ENCODE results near the gene MRPL34. TPM values are rescaled to one million over a fixed set of nuclear protein-coding genes. Genes with fewer than 3 reads are reported as not detected.
A peak's percentile ranks its signal among the peaks of the same experiment; 100 is the strongest.

Gene MRPL34
- total and polyA plus RNA-seq, 9 of the 15 experiments (the other 6 are each of a cell fraction or from before 2014, with no cell fraction given), result 11.5 to 256 (median 72.5) TPM

DNA sequence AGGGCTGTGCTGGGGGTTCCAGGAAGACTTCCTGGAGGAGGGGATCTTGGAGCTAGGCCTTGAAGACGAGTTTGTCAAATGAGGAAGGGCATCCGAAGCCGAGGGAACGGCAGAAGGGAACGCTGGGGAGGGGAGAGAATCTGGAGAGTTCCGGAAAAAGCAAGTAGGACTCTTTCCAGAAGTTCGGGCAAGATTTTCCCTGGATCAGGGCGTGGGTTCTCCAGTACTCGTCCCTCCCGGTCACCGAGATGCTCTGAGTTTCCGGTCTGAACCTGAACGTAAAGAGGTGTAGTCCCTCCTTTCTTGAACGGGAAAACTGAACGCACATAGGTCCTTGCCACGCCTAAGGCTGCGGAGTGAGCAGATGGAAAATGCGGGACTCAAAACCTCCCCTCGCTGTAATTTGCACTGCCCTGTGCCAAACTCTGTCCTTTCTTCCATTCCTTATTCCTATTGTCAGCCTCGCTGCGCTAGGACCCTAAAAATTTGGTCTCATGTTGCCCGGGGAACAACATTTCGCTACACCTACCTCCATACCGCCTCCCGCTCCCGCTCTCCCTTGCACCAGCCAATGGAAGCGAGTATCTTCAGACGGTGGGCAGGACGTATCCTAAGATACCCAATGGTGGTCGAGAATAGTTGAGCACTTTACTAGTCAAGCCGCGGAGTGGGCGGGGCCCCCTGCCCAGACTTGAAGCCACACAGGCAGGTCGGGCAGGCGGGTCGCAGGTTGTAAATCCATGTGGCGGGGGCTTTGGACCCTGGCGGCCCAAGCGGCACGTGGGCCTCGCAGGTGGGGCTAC is 31.4 kb downstream of the MRPL34 start, which contains the start of gene GTPBP3 (continued):
- TF ChIP-seq ZNF3 (CRISPR knock-in tag; IDR thresholded peaks at IDR 0.05) (no peak), ZNF830 (CRISPR knock-in tag; IDR thresholded peaks at IDR 0.05) (peak; percentile 70; the same call in 1 of the 2 replicates), RAD21 (CRISPR knock-in tag; conservative IDR thresholded peaks at IDR 0.05 in 1 of 2, IDR thresholded peaks at IDR 0.05 in 1 of 2) (no peak), ZBTB7A (IDR thresholded peaks at IDR 0.05; ENCODE audit: borderline replicate concordance, control insufficient read depth, low read depth, low read length) (peak; percentile 95), RNF2 (IDR thresholded peaks at IDR 0.05) (peak; percentile 86), ZNF146 (CRISPR knock-in tag; IDR thresholded peaks at IDR 0.05; ENCODE audit: unreplicated experiment) (no peak), NFIC (IDR thresholded peaks at IDR 0.05) (peak; percentile 59; the same call in 1 of the 2 replicates), TCF7L2 (IDR thresholded peaks at IDR 0.05; ENCODE audit: low read depth, low read length) (0 out of 2 replicates have a peak, but pooled peaks have one; percentile 30), PHB (CRISPR knock-in tag; IDR thresholded peaks at IDR 0.05) (no peak), CHD2 (IDR thresholded peaks at IDR 0.05; ENCODE audit: low read depth, low read length) (peak; percentile 79), MCM2 (IDR thresholded peaks at IDR 0.05; ENCODE audit: low read depth) (no peak), ZNF316 (IDR thresholded peaks at IDR 0.05) (0 out of 2 replicates have a peak, but pooled peaks have one; percentile 1), ZNF766 (CRISPR knock-in tag; conservative IDR thresholded peaks at IDR 0.05) (peak; percentile 41; the same call in 1 of the 2 replicates), HNRNPUL1 (IDR thresholded peaks at IDR 0.05; ENCODE audit: low read length) (no peak), IRF2 (CRISPR knock-in tag; IDR thresholded peaks at IDR 0.05) (no peak), MAFF (IDR thresholded peaks at IDR 0.05; ENCODE audit: low read length) (no peak; the same call in 1 of the 2 replicates), RFX5 (IDR thresholded peaks at IDR 0.05; ENCODE audit: low read depth, low read length) (0 out of 2 replicates have a peak, but pooled peaks have one; percentile 29), PHF8 (IDR thresholded peaks at IDR 0.05; ENCODE audit: borderline replicate concordance, low read length) (peak; percentile 68; the same call in 1 of the 2 replicates), CBX3 (IDR thresholded peaks at IDR 0.05; ENCODE audit: borderline replicate concordance in 1 of 2, low read length in 2 of 2) (no peak; a peak in 2 of 3 replicates)
- TF ChIP-seq, protein P1, sequence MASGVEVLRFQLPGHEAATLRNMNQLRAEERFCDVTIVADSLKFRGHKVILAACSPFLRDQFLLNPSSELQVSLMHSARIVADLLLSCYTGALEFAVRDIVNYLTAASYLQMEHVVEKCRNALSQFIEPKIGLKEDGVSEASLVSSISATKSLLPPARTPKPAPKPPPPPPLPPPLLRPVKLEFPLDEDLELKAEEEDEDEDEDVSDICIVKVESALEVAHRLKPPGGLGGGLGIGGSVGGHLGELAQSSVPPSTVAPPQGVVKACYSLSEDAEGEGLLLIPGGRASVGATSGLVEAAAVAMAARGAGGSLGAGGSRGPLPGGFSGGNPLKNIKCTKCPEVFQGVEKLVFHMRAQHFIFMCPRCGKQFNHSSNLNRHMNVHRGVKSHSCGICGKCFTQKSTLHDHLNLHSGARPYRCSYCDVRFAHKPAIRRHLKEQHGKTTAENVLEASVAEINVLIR (CRISPR knock-in tag; IDR thresholded peaks at IDR 0.05), result peak; percentile 69; the same call in 1 of the 2 replicates
- TF ChIP-seq, protein P2, sequence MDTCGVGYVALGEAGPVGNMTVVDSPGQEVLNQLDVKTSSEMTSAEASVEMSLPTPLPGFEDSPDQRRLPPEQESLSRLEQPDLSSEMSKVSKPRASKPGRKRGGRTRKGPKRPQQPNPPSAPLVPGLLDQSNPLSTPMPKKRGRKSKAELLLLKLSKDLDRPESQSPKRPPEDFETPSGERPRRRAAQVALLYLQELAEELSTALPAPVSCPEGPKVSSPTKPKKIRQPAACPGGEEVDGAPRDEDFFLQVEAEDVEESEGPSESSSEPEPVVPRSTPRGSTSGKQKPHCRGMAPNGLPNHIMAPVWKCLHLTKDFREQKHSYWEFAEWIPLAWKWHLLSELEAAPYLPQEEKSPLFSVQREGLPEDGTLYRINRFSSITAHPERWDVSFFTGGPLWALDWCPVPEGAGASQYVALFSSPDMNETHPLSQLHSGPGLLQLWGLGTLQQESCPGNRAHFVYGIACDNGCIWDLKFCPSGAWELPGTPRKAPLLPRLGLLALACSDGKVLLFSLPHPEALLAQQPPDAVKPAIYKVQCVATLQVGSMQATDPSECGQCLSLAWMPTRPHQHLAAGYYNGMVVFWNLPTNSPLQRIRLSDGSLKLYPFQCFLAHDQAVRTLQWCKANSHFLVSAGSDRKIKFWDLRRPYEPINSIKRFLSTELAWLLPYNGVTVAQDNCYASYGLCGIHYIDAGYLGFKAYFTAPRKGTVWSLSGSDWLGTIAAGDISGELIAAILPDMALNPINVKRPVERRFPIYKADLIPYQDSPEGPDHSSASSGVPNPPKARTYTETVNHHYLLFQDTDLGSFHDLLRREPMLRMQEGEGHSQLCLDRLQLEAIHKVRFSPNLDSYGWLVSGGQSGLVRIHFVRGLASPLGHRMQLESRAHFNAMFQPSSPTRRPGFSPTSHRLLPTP (IDR thresholded peaks at IDR 0.05; ENCODE audit: borderline replicate concordance, extremely low read depth, insufficient read length), result peak; percentile 71
- TF ChIP-seq, protein P3, sequence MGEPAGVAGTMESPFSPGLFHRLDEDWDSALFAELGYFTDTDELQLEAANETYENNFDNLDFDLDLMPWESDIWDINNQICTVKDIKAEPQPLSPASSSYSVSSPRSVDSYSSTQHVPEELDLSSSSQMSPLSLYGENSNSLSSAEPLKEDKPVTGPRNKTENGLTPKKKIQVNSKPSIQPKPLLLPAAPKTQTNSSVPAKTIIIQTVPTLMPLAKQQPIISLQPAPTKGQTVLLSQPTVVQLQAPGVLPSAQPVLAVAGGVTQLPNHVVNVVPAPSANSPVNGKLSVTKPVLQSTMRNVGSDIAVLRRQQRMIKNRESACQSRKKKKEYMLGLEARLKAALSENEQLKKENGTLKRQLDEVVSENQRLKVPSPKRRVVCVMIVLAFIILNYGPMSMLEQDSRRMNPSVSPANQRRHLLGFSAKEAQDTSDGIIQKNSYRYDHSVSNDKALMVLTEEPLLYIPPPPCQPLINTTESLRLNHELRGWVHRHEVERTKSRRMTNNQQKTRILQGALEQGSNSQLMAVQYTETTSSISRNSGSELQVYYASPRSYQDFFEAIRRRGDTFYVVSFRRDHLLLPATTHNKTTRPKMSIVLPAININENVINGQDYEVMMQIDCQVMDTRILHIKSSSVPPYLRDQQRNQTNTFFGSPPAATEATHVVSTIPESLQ (CRISPR knock-in tag; IDR thresholded peaks at IDR 0.05), result no peak

Data from K562 (cell line).